ENCODE data around the gene IGF1R.

Gene IGF1R

DNA sequence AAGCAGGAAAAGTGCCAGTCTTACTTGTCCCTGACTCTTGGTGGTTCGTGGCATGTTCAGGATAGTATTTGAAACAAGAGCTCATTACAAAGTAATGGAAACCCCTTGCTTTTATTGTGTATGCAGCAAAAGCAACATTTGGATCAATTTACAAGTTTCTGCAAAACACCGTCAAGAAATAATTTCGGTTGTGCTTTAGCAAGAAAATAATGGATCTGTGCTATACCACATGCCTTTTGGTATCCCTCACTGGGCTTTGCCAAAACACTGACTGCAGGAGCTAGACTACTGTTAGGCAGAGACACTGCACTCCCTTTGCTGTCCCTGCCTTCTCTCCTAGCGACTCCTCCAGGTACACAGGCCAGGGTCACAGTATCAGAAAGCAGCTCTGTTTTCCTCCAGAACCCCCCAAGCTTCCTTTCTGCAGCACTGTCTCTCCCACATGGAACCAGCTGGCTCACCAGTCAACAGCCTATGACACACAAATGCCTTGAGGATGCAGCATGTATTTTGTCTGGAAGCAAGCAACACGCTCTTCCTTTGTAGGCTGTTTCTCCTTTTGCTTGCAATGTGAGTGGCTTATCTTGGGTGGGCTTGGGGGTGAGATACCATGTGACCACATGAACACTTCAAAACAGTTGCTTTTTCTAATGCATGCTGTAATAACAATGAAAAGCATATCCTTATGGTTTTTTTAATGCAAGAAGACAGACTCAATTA, 247.8 kb downstream of the IGF1R start:
- Histone ChIP-seq H3K9me3 (replicated peaks; ENCODE audit: low read length) (no peaks in the 10 kb centered on the region), H3K4me1 (ENCODE audit: control insufficient read depth, insufficient read depth, low read length) (peaks cover 50% of the 10 kb centered on the region), H3K27me3 (ENCODE audit: control insufficient read depth, insufficient read depth, low read length) (no peaks in the 10 kb centered on the region), H3K36me3 (ENCODE audit: insufficient read depth, low read length) (peaks cover 6% of the 10 kb centered on the region), H3K4me3 (ENCODE audit: low read length) (peak overlapping the region; percentile 14), H3K9ac (ENCODE audit: low read depth, low read length) (peak overlapping the region; percentile 79), H3K4me2 (ENCODE audit: low read length) (peak overlapping the region; percentile 59)

DNA sequence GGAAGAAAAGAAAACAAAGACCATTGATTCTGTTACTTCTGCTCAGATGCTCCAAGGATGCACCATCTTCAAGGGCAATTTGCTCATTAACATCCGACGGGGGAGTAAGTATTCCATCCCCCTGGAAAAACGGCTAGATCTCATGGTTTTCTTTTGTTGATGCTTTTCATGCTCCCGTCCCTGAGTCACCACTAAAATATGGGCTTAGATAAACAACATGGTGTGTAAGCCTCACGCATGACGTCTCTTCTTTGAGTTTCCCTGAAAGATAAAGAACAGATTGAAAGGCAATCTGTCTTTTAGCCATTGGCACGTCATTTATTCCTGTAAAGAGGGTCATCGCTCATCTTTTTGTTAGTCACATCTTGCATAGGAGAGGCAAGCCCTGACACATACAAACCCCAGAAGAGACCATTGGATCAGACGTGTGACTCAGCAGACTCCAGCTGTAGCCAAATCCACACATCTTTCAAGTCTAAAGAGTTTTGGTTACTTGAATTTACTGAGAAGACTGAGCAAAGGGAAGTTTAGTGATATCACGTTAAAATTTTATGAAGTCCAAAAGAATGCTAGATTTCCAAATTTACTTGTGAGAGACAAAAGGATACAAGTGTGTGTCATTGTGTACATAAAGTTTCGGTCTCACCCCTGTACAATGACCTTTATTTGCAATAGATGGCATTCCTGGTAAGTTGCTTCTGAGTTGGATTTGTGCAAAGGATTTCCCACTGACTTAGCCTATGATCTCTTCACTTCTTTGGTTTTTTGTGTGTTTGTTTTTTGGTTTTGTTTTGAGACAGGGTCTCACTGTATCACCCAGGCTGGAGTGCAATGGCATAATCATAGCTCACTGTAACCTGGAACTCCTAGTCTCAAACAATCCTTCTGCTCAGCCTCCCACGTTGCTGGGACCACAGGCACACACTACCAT, 248.7 kb downstream of the IGF1R start:
- H3K27me3 ChIP-seq (ENCODE audit: control insufficient read depth, insufficient read depth, low read length): no peaks in the 10 kb centered on the region
- H3K9ac ChIP-seq (ENCODE audit: low read depth, low read length): peak overlapping the region; percentile 79
- peaks cover 10% of the 10 kb centered on the region for H3K36me3 ChIP-seq (ENCODE audit: insufficient read depth, low read length)
- H3K4me2 ChIP-seq (ENCODE audit: low read length): peak overlapping the region; percentile 64
- H3K4me1 ChIP-seq (ENCODE audit: control insufficient read depth, insufficient read depth, low read length): peaks cover 46% of the 10 kb centered on the region
- no peaks in the 10 kb centered on the region for H3K9me3 ChIP-seq (replicated peaks; ENCODE audit: low read length)
- H3K4me3 ChIP-seq (ENCODE audit: low read length): peak overlapping the region; percentile 14

DNA sequence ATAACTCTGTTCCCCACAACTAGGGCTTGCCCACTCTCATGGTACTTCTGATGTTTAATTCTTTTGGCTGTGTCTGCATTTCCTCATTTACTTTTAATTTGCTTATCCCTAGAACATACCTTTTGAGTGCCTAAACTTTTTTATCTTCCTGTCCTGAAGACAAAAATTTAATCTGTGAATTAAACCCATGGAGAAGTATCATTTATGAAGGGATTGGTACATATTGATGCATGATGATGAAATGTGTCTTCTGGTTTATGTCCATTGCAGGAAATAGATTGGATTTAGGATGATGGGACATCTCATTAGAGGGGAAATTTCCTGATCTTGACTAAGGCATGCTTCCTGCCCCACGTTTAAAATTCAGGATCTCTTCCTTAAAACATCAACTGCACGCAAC, 249.8 kb downstream of the IGF1R start:
- Histone ChIP-seq H3K36me3 (ENCODE audit: insufficient read depth, low read length) (peaks cover 15% of the 10 kb centered on the region), H3K4me2 (ENCODE audit: low read length) (peak overlapping the region; percentile 64), H3K27me3 (ENCODE audit: control insufficient read depth, insufficient read depth, low read length) (no peaks in the 10 kb centered on the region), H3K4me1 (ENCODE audit: control insufficient read depth, insufficient read depth, low read length) (peaks cover 52% of the 10 kb centered on the region), H3K9ac (ENCODE audit: low read depth, low read length) (peak overlapping the region; percentile 77), H3K4me3 (ENCODE audit: low read length) (peak overlapping the region; percentile 8), H3K9me3 (replicated peaks; ENCODE audit: low read length) (no peaks in the 10 kb centered on the region)

DNA sequence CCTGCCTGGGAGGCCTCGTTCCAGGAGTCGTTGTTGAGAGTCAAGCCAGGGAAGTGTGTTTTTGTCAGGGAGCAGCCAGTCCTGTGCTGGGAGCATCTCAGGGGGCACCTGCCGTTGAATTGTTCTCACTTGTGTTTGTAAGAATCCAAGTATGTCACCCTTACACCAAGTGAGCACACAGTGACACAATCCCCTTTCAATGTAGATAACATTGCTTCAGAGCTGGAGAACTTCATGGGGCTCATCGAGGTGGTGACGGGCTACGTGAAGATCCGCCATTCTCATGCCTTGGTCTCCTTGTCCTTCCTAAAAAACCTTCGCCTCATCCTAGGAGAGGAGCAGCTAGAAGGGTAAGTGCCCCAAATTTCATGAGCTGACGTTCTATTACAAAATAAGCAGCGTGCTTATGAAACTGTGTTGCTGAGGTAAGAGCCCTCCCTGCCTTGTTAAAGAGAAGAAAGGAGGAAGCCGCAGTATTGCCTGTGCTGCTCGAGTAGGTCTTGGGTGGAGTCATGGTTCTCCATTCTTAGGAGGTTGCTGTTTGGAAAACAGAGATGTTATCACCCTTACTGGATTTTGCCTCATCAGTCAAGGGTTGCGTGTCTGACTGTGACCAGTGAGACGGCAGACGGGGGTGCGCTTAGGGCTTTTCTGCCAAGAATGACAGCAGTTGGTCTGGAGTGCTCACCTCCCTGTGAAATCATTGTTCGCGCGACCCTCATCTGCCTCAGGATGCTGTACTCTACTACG, 251.1 kb downstream of the IGF1R start:
- no peaks in the 10 kb centered on the region for H3K27me3 ChIP-seq (ENCODE audit: control insufficient read depth, insufficient read depth, low read length)
- peaks cover 59% of the 10 kb centered on the region for H3K4me1 ChIP-seq (ENCODE audit: control insufficient read depth, insufficient read depth, low read length)
- H3K4me3 ChIP-seq (ENCODE audit: low read length): no peak overlapping the region
- H3K9ac ChIP-seq (ENCODE audit: low read depth, low read length): no peak overlapping the region
- H3K36me3 ChIP-seq (ENCODE audit: insufficient read depth, low read length): peaks cover 19% of the 10 kb centered on the region
- no peaks in the 10 kb centered on the region for H3K9me3 ChIP-seq (replicated peaks; ENCODE audit: low read length)
- H3K4me2 ChIP-seq (ENCODE audit: low read length): no peak overlapping the region

DNA sequence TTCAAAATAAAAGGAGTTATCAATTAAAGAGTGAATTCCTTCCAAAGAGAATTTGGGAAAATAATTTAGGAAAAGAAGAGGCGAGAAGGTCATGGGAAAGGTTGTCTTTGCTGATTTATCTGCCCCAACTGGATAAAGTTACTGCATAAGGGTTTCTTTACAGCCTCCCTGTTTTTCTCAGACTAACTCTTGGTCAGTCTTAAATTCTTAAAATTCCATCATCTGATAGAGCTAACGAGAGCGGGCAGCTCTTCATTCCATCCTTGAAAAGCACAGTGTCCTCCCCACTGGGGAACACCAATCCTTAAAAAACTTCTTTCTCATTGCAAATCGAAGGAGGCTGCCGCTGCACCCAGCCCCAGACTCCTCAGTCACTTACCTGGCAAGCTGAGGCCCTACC, 252.0 kb downstream of the IGF1R start:
- Histone ChIP-seq H3K4me3 (ENCODE audit: low read length) (no peak overlapping the region), H3K4me1 (ENCODE audit: control insufficient read depth, insufficient read depth, low read length) (peaks cover 63% of the 10 kb centered on the region), H3K4me2 (ENCODE audit: low read length) (no peak overlapping the region), H3K27me3 (ENCODE audit: control insufficient read depth, insufficient read depth, low read length) (no peaks in the 10 kb centered on the region), H3K9ac (ENCODE audit: low read depth, low read length) (no peak overlapping the region), H3K36me3 (ENCODE audit: insufficient read depth, low read length) (peaks cover 19% of the 10 kb centered on the region), H3K9me3 (replicated peaks; ENCODE audit: low read length) (no peaks in the 10 kb centered on the region)

DNA sequence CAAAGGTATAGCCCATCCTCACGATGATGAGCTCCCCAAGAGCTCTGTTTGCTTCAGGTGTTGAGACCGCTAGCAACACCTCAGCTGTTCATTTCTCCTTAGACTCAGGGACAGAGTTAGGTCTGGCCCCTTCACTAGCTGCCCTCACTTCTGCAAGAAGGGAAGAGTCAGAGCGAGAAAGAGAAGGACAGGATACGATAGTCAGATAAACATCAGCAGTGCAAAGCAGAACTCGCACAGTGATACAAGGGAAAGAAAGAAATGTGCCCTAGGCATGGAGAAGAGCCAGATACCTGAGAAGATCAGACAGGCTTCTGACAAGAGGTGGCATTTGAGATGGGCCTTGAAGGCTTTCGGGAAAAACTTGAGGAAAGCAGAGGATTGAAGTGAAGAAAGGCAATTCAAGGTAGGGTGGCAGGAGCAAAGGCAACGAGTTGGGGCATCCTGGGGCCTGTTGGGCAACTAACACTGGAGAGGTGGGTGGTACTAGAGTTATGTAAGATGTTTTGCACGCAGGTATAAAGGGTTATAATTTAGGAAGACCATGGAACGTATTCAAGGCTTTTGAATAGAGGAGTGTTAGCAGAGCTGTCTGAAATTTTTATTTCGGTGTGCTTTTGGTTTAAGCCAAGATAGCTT, 253.2 kb downstream of the IGF1R start:
- Histone ChIP-seq H3K27me3 (ENCODE audit: control insufficient read depth, insufficient read depth, low read length) (no peaks in the 10 kb centered on the region), H3K4me2 (ENCODE audit: low read length) (no peak overlapping the region), H3K4me1 (ENCODE audit: control insufficient read depth, insufficient read depth, low read length) (peaks cover 63% of the 10 kb centered on the region), H3K36me3 (ENCODE audit: insufficient read depth, low read length) (peaks cover 19% of the 10 kb centered on the region), H3K9ac (ENCODE audit: low read depth, low read length) (no peak overlapping the region), H3K9me3 (replicated peaks; ENCODE audit: low read length) (no peaks in the 10 kb centered on the region), H3K4me3 (ENCODE audit: low read length) (no peak overlapping the region)

DNA sequence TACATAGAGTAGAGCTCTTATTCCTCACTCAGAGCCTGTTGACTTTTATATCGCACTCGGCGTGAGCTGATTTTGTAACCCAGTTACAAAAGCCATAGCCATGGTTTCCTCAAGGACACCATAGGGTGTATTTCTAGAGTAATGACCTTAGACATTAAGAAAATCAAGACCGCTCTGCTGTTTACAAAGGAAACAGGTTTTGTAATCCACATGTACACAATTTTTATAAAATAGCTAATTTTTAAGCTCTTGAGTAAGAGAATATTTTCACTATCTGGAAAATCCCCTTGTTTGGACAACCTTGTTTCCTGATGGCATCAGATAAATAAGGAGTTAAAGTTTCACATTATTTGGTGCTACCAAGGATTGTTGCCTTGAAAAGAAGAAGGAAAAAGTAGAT, 254.6 kb downstream of the IGF1R start:
- Histone ChIP-seq H3K27me3 (ENCODE audit: control insufficient read depth, insufficient read depth, low read length) (no peaks in the 10 kb centered on the region), H3K4me3 (ENCODE audit: low read length) (no peak overlapping the region), H3K4me2 (ENCODE audit: low read length) (no peak overlapping the region), H3K4me1 (ENCODE audit: control insufficient read depth, insufficient read depth, low read length) (peaks cover 63% of the 10 kb centered on the region), H3K9ac (ENCODE audit: low read depth, low read length) (peak overlapping the region; percentile 30), H3K9me3 (replicated peaks; ENCODE audit: low read length) (no peaks in the 10 kb centered on the region), H3K36me3 (ENCODE audit: insufficient read depth, low read length) (peaks cover 19% of the 10 kb centered on the region)

DNA sequence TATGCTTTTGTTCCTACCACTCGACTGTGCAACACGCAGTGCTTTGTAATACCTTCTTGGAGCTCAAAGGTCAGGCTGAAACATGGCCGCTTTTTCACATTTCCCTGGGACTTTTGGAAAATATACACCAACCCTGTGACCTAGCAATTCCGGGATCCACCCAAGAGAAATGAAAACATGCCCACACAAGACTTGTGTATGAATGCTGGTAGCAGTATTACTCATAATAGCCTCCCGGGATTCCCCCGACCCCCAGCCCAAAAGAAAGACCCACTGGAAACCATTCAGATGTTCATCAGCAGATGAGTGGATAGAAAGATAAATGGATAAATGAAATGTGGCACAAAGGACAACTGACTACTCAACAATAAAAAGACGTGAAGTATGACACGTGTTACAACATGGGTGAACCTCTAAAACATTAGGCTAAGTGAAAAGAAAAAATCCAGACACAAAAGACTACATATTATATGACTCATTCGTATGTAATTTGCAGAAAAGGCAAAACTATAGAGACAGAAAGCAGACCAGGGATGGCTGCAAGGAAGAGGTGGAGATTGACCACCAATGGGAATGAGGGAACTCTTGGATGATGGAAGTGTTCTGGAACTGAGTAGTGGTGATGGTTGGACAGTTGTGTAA, 255.2 kb downstream of the IGF1R start:
- H3K36me3 ChIP-seq (ENCODE audit: insufficient read depth, low read length): peaks cover 24% of the 10 kb centered on the region
- H3K27me3 ChIP-seq (ENCODE audit: control insufficient read depth, insufficient read depth, low read length): no peaks in the 10 kb centered on the region
- peaks cover 57% of the 10 kb centered on the region for H3K4me1 ChIP-seq (ENCODE audit: control insufficient read depth, insufficient read depth, low read length)
- H3K4me2 ChIP-seq (ENCODE audit: low read length): peak overlapping the region; percentile 5
- H3K9me3 ChIP-seq (replicated peaks; ENCODE audit: low read length): no peaks in the 10 kb centered on the region
- no peak overlapping the region for H3K4me3 ChIP-seq (ENCODE audit: low read length)
- H3K9ac ChIP-seq (ENCODE audit: low read depth, low read length): peak overlapping the region; percentile 30

DNA sequence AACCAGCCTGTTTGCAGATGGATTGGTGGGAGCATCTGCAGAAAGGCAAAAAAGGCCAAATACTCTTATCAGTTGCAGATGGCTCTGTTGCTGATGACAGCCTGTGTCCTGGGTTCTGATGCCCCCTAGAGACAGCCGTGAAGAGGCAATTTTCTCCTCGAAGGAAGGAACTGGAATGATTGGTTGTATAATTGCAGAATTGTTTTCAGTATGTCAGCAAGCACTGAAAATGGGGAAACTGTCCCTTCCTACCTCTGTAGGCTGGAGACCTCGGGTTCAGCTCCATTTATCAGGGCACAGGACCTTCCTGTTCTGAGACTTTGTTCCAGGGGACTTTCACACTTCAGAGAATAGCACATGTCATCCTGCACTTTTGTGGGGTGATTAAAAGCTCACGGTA, 256.2 kb downstream of the IGF1R start:
- Histone ChIP-seq H3K27me3 (ENCODE audit: control insufficient read depth, insufficient read depth, low read length) (no peaks in the 10 kb centered on the region), H3K4me3 (ENCODE audit: low read length) (no peak overlapping the region), H3K9ac (ENCODE audit: low read depth, low read length) (peak overlapping the region; percentile 67), H3K9me3 (replicated peaks; ENCODE audit: low read length) (no peaks in the 10 kb centered on the region), H3K4me2 (ENCODE audit: low read length) (no peak overlapping the region), H3K4me1 (ENCODE audit: control insufficient read depth, insufficient read depth, low read length) (peaks cover 50% of the 10 kb centered on the region), H3K36me3 (ENCODE audit: insufficient read depth, low read length) (peaks cover 27% of the 10 kb centered on the region)

DNA sequence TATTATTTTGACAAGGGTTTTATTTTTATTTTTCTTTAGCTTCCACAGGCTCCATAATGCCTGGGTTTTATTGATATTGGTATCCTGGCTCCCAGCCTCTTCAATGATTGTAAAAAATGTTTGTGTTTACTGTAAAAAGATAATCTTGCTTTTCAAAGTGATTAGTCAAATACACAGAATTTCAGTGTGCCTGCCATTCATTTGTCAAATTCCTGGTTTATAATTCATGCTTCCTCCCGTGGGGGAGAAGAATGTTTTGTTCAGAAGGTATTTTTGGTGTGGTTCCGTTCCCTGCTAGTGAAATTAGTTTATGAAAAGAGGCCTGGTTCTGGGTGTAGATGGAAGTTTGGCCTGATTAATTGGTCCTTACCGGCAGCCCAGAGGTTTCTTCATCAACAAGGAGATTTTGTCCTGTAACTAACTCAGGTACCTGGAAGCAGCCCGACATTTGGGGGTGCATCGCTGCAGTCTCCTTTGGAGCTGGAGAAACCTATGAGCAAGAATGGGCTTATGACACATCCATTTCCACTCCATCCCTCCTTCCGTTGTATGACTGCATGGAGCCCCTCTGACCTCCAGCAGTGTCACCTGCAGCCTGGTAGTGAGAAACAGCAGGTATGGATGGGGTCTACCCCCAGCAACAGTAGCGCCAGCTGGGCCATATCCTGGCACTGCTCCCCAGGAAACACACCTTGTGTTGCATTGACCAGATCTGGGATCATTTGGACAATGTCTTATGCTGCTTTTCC, 257.8 kb downstream of the IGF1R start:
- Histone ChIP-seq H3K36me3 (ENCODE audit: insufficient read depth, low read length) (peaks cover 37% of the 10 kb centered on the region), H3K27me3 (ENCODE audit: control insufficient read depth, insufficient read depth, low read length) (no peaks in the 10 kb centered on the region), H3K4me1 (ENCODE audit: control insufficient read depth, insufficient read depth, low read length) (peaks cover 50% of the 10 kb centered on the region), H3K9ac (ENCODE audit: low read depth, low read length) (peak overlapping the region; percentile 67), H3K9me3 (replicated peaks; ENCODE audit: low read length) (no peaks in the 10 kb centered on the region), H3K4me2 (ENCODE audit: low read length) (peak overlapping the region; percentile 24), H3K4me3 (ENCODE audit: low read length) (no peak overlapping the region)

All from skeletal muscle satellite cell (primary cell).